Body of pancreas (tissue), 4 donors: Measurements from ENCODE around the gene NTRK2.

Source experiments
- CTCF ChIP-seq, 7 experiments: fragments of 450-650 bp in 4 of 7; fragments of 200-600 bp in 3 of 7; sonication (generic) in 3 of 7; IDR thresholded peaks; one replicate each; pipeline ENCODE4 v1.5.1; 2016 to 2019; ENCODE audit warnings: antibody characterized with exemption in 7 of 7
- POLR2A ChIP-seq, 3 donors: fragments of 450-650 bp; IDR thresholded peaks; one replicate each; pipeline ENCODE4 v1.6.1; 2016; ENCODE audit warnings: antibody characterized with exemption in 3 of 3, mild to moderate bottlenecking in 2 of 3

- TF ChIP-seq POLR2A (IDR thresholded peaks at IDR 0.05) (no peak), CTCF (IDR thresholded peaks at IDR 0.05) (no peak)
These were observed 147.5 kb downstream of the NTRK2 start for GRCh38 chr9:84817038-84817437.
